Peyer's patch (tissue), 4 donors: ENCODE data around the gene WNK1.
"Not testable (repeated sequence)": the region's sequence is repeated elsewhere in the genome, so short reads cannot be mapped to it uniquely, and the experiment has no call there.

Source experiments
- CTCF ChIP-seq, 6 experiments: fragments of 450-650 bp in 4 of 6; fragments of 200-600 bp in 2 of 6; sonication (generic) in 1 of 6; IDR thresholded peaks; one replicate each; pipeline ENCODE4 v1.5.1; 2017 to 2019; ENCODE audit warnings: antibody characterized with exemption in 6 of 6, mild to moderate bottlenecking in 3 of 6, moderate library complexity in 1 of 6
- POLR2A ChIP-seq, 2 donors: fragments of 450-650 bp; IDR thresholded peaks; one replicate each; pipeline ENCODE4 v1.5.1; 2017; ENCODE audit warnings: antibody characterized with exemption in 2 of 2, mild to moderate bottlenecking in 2 of 2, moderate library complexity in 2 of 2

DNA sequence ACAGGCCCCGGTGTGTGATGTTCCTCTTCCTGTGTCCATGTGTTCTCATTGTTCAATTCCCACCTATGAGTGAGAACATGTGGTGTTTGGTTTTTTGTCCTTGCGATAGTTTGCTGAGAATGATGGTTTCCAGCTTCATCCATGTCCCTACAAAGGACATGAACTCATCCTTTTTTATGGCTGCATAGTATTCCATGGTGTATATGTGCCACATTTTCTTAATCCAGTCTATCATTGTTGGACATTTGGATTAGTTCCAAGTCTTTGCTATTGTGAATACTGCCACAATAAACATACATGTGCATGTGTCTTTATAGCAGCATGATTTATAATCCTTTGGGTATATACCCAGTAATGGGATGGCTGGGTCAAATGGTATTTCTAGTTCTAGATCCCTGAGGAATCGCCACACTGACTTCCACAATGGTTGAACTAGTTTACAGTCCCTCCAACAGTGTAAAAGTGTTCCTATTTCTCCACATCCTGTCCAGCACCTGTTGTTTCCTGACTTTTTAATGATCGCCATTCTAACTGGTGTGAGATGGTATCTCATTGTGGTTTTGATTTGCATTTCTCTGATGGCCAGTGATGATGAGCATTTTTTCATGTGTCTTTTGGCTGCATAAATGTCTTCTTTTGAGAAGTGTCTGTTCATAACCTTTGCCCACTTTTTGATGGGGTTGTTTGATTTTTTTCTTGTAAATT lies 97.5 kb downstream of the WNK1 start:
- not testable (repeated sequence) for TF ChIP-seq CTCF, POLR2A (IDR thresholded peaks at IDR 0.05)
